HuH-7.5 (cell line): Measurements from ENCODE around the gene CDH7.

Experiments
- DNase-seq: peaks from one replicate; pipeline ENCODE4 v3.0.0; 2011; ENCODE audit warnings: low spot score

Gene CDH7

GRCh38 chr18:65919018-65919417 is 168.2 kb downstream of the CDH7 start:
- no peak for DNase-seq

DNA sequence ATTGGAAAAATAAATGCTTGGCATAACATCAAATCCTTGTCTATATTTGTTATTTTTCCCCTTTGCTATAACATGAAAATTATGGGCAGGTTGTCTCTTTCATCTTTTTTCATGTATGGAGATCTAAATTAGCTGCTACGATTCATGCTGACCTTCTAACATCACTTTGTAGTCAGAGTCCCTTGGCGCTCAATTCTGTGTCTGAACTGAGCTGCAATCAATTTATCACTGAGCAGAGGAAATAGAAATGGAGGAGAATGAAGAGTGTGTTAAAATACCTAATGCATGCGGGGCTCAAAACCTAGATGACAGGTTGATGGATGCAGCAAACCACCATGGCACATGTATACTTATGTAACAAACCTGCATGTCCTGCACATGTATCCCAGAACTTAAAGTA is 168.9 kb downstream of the CDH7 start:
- DNase-seq, result no peak

GRCh38 chr18:65922103-65922502 is 171.3 kb downstream of the CDH7 start:
- DNase-seq, result no peak

DNA sequence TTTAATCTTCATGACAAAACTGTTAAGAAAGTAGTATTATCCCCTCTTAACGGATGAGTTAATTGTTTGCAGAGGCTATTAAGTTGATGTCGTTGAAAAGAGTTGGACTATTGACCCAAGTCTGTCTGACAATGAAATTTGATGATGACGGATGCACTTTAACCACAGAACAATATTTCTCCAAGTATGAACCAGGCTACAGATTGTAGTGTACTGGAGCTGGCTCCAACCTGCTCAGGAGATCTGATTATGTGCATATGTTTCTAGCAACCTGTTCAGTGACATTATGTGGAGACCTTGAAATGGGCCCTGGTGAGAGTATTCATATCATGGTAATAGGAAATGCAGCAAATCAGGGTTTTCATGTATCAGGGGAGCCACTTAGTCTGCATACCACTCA is 174.1 kb downstream of the CDH7 start:
- no peak for DNase-seq

DNA sequence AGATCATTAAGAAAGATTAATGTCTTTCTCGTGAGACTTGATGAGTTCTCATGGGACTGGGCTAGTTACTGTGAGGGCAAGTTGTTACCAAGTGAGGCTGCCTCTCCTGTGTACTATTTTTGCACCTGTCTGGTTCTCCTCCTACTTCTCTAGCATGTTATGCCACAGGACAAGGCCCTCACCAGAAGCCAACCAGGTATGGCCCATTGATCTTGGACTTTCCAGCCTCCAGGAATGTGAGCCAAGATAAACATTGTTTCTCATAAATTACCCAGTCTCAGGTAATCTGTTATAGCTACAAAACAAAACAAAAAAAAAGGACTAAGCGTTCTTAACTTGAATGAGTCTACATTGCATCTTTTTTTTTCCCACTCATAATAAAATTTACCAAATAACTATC is 184.1 kb downstream of the CDH7 start:
- no peak for DNase-seq

DNA sequence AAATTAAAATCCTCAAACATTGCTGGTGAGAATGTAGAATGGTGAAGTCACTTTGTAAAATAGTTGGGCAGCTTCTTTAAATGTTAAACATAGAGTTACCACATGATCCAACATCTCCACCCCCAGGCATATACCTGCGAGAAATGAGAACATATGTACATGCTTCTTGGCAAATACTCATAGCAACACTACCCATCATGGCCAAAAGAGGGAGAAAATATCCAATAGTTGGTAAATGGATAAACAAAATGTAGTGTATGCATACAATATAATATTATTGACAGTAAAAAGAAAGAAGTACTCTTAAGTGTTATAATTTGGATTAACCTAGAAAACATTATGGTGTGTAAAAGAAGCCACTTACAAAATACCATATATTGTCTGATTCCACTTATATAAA is 185.9 kb downstream of the CDH7 start:
- DNase-seq, result no peak

DNA sequence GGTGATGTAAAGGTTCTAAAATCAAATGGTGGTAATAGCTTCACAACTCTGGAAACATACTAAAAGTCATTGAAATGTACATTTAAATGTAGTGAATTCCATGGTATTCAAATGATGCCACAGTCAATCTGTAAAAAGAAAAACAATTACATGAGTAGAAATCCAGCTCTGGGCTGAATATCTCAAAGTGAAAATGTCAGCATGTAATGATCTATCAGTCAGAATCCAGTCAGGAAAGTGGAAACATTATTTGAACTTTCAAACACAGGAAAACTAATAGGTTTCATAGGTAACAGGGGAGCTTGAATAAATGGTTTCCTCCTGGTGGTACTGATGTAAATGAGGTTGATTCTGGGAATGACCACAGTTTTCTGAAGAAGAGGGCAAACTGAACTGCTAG is 186.4 kb downstream of the CDH7 start:
- DNase-seq, result no peak

DNA sequence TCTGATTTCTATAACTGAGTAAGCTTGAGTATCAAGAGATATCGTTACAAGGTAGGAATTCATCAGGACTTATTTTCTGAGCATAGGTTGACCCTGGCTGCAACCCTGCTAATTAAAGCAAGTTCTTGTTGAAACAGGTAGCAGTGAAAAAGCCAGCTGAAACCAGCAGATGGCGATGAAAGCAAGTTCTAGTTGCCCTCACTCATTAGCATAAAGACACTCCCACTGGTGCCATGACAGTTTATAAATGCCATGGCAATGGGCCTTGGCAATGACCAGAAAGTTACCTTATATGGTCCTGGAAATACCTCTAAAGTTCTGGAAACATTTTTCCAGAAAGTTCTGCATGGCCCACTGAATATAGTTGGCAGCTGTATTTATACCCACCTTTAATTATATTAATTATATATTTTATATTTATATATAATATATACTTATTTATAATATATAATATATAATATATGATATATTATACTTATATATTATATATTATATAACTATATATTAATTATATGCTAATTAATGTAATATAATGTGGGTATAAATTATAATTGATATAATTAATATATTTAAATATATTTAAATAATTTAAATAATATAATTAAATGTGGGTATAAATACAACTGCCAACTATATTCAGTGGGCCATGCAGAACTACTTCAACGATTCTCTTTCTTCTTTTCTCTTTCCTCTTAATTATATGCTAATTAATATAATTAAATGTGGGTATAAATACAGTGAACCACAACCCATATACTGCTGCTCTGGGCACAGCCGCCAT is 188.0 kb downstream of the CDH7 start:
- no peak for DNase-seq
